Measurements from ENCODE around the gene RNF208.
A peak's percentile ranks its signal among the peaks of the same experiment; 100 is the strongest.
"Not testable (repeated sequence)": the region's sequence is repeated elsewhere in the genome, so short reads cannot be mapped to it uniquely, and the experiment has no call there.

Gene RNF208

DNA sequence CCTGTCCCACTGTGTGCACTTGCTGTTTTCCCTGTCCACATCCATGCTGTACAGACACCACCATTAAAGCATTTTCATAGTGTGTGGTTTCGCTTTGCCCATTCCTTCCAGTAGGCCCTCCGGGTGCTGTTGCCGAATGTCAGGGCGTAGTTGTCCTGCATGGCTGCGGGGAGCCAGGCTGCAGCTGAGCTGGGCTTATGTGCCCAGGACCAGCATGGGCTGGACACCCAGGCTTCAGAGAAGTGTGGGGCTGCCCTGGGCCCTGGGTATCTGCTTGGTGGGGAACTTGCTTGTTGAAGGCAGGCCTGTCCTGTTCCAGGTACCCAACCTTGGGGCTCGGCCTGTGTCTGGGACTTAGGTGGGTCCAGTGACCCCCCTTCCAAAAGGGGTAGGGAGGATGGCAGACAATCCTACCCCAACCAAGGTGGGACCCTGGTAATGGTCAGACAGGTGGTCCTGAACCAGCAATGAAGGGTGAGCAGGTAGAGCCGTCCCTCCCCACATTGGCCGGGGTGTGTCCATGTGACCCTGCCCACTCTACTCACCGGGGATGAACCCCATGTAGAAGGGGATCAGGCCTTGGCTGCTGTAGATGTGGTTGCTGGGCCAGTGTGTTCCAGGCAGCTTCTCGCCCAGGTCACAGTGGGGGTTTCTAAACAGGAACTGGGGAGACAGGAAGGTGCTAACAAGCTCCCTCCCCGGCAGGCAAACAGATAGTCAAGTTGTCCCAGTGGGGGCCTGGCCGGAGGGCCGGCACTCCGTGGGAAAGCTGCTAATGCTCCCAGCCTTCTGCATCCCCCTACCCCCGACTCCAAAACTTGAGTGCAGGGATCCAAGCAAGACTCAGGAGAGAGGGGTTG, 21.8 kb upstream of the RNF208 start:
- H3K27me3 ChIP-seq (ENCODE audit: control insufficient read depth in 1 of 2, insufficient read depth in 2 of 2, low read length in 2 of 2), result no peaks in the 10 kb centered on the region
- H3K27ac ChIP-seq (ENCODE audit: low read length), result no peak overlapping the region
- peaks cover 10 to 16% of the 10 kb centered on the region in 2 donors for H3K36me3 ChIP-seq (ENCODE audit: control insufficient read depth in 2 of 2, insufficient read depth in 2 of 2, low read length in 2 of 2)
- H3K9ac ChIP-seq (ENCODE audit: low read length in 2 of 2), result peak overlapping the region in 1 of 2 donors; percentile 21
- H3K9me3 ChIP-seq (ENCODE audit: control insufficient read depth in 2 of 2, low read length in 2 of 2), result no peaks in the 10 kb centered on the region
- H3K4me3 ChIP-seq (ENCODE audit: low read length in 2 of 2), result no peak overlapping the region
- H3K4me1 ChIP-seq (ENCODE audit: control insufficient read depth, insufficient read depth, low read length), result peaks cover 31% of the 10 kb centered on the region

DNA sequence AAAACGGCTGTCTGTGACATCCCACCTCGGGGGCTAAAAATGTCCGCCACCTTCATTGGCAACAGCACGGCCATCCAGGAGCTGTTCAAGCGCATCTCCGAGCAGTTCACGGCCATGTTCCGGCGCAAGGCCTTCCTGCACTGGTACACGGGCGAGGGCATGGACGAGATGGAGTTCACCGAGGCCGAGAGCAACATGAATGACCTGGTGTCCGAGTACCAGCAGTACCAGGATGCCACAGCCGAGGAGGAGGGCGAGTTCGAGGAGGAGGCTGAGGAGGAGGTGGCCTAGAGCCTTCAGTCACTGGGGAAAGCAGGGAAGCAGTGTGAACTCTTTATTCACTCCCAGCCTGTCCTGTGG, 21.2 kb upstream of the RNF208 start:
- H3K9me3 ChIP-seq (ENCODE audit: control insufficient read depth in 2 of 2, low read length in 2 of 2); H3K4me3 ChIP-seq (ENCODE audit: low read length in 2 of 2); H3K9ac ChIP-seq (ENCODE audit: low read length in 2 of 2); H3K27me3 ChIP-seq (ENCODE audit: control insufficient read depth in 1 of 2, insufficient read depth in 2 of 2, low read length in 2 of 2); H3K27ac ChIP-seq (ENCODE audit: low read length): not testable (repeated sequence)
- H3K4me1 ChIP-seq (ENCODE audit: control insufficient read depth, insufficient read depth, low read length), result peaks cover 37% of the 10 kb centered on the region
- H3K36me3 ChIP-seq (ENCODE audit: control insufficient read depth in 2 of 2, insufficient read depth in 2 of 2, low read length in 2 of 2), result peaks cover 10 to 16% of the 10 kb centered on the region in 2 donors

- H3K27ac ChIP-seq (ENCODE audit: low read length), result peak overlapping the region; percentile 75
Observed at GRCh38 chr9:137242269-137243203, 20.5 kb upstream of the RNF208 start.

GRCh38 chr9:137241490-137242268, 19.6 kb upstream of the RNF208 start:
- Histone ChIP-seq H3K36me3 (ENCODE audit: control insufficient read depth in 2 of 2, insufficient read depth in 2 of 2, low read length in 2 of 2) (peaks cover 10 to 16% of the 10 kb centered on the region in 2 donors), H3K27ac (ENCODE audit: low read length) (peak overlapping the region; percentile 75), H3K9me3 (ENCODE audit: control insufficient read depth in 2 of 2, low read length in 2 of 2) (no peaks in the 10 kb centered on the region), H3K27me3 (ENCODE audit: control insufficient read depth in 1 of 2, insufficient read depth in 2 of 2, low read length in 2 of 2) (no peaks in the 10 kb centered on the region), H3K9ac (ENCODE audit: low read length in 2 of 2) (peak overlapping the region; percentile 68 to 75), H3K4me3 (ENCODE audit: low read length in 2 of 2) (peak overlapping the region; percentile 79 to 84), H3K4me1 (ENCODE audit: control insufficient read depth, insufficient read depth, low read length) (peaks cover 46% of the 10 kb centered on the region)

More at GRCh38 chr9:137242269-137243203, 20.5 kb upstream of the RNF208 start:
- H3K27me3 ChIP-seq (ENCODE audit: control insufficient read depth in 1 of 2, insufficient read depth in 2 of 2, low read length in 2 of 2), result no peaks in the 10 kb centered on the region
- peak overlapping the region; percentile 68 to 75 for H3K9ac ChIP-seq (ENCODE audit: low read length in 2 of 2)
- peak overlapping the region; percentile 79 to 84 for H3K4me3 ChIP-seq (ENCODE audit: low read length in 2 of 2)
- H3K4me1 ChIP-seq (ENCODE audit: control insufficient read depth, insufficient read depth, low read length), result peaks cover 38% of the 10 kb centered on the region
- H3K36me3 ChIP-seq (ENCODE audit: control insufficient read depth in 2 of 2, insufficient read depth in 2 of 2, low read length in 2 of 2), result peaks cover 10 to 16% of the 10 kb centered on the region in 2 donors
- H3K9me3 ChIP-seq (ENCODE audit: control insufficient read depth in 2 of 2, low read length in 2 of 2), result no peaks in the 10 kb centered on the region

DNA sequence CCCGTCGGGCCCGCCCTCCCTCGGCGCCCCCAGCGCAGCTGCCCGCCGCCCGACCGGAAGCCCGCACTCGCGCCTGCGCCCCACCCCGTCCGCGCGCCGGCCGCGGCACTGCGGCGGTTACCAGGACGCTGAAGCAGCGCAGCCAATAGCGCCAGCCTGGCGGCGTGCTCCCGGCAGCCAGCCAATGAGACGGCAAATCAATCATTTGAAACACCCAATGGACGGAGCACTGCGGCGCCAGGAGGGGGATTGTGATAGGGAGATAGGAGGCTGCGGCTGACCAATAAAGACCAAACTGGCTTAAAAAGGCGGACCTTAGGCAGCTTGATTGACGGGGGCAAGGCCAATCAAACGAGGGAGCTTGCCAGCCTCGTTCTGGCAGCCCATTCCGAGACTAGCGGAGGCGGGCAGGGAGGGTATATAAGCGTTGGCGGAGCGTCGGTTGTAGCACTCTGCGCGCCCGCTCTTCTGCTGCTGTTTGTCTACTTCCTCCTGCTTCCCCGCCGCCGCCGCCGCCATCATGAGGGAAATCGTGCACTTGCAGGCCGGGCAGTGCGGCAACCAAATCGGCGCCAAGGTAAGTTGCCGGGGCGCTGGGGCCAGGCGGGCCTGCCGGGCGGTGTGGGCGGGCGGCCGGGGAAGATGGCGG, 18.9 kb upstream of the RNF208 start, which contains the start of gene TUBB4B:
Gene TUBB4B, plus strand, starts transcription at position 447 of the 649 bp plus-strand sequence. Its CDS starts 74 bp downstream, at position 521.
- Histone ChIP-seq H3K36me3 (ENCODE audit: control insufficient read depth in 2 of 2, insufficient read depth in 2 of 2, low read length in 2 of 2) (peaks cover 10 to 16% of the 10 kb centered on the region in 2 donors), H3K4me1 (ENCODE audit: control insufficient read depth, insufficient read depth, low read length) (peaks cover 53% of the 10 kb centered on the region), H3K9ac (ENCODE audit: low read length in 2 of 2) (peak within 1 kb of the TSS; percentile 71 to 75), H3K27ac (ENCODE audit: low read length) (peak within 1 kb of the TSS; percentile 88), H3K9me3 (ENCODE audit: control insufficient read depth in 2 of 2, low read length in 2 of 2) (no peaks in the 10 kb centered on the region), H3K27me3 (ENCODE audit: control insufficient read depth in 1 of 2, insufficient read depth in 2 of 2, low read length in 2 of 2) (no peaks in the 10 kb centered on the region), H3K4me3 (ENCODE audit: low read length in 2 of 2) (peak within 1 kb of the TSS; percentile 79 to 84)

GRCh38 chr9:137240318-137240840, 18.3 kb upstream of the RNF208 start:
- H3K36me3 ChIP-seq (ENCODE audit: control insufficient read depth in 2 of 2, insufficient read depth in 2 of 2, low read length in 2 of 2), result peaks cover 10 to 16% of the 10 kb centered on the region in 2 donors
- peak overlapping the region; percentile 88 for H3K27ac ChIP-seq (ENCODE audit: low read length)
- peak overlapping the region; percentile 66 to 71 for H3K9ac ChIP-seq (ENCODE audit: low read length in 2 of 2)
- peaks cover 57% of the 10 kb centered on the region for H3K4me1 ChIP-seq (ENCODE audit: control insufficient read depth, insufficient read depth, low read length)
- no peaks in the 10 kb centered on the region for H3K9me3 ChIP-seq (ENCODE audit: control insufficient read depth in 2 of 2, low read length in 2 of 2)
- peaks cover 0 to 2% of the 10 kb centered on the region in 2 donors for H3K27me3 ChIP-seq (ENCODE audit: control insufficient read depth in 1 of 2, insufficient read depth in 2 of 2, low read length in 2 of 2)
- H3K4me3 ChIP-seq (ENCODE audit: low read length in 2 of 2), result peak overlapping the region; percentile 69 to 84

DNA sequence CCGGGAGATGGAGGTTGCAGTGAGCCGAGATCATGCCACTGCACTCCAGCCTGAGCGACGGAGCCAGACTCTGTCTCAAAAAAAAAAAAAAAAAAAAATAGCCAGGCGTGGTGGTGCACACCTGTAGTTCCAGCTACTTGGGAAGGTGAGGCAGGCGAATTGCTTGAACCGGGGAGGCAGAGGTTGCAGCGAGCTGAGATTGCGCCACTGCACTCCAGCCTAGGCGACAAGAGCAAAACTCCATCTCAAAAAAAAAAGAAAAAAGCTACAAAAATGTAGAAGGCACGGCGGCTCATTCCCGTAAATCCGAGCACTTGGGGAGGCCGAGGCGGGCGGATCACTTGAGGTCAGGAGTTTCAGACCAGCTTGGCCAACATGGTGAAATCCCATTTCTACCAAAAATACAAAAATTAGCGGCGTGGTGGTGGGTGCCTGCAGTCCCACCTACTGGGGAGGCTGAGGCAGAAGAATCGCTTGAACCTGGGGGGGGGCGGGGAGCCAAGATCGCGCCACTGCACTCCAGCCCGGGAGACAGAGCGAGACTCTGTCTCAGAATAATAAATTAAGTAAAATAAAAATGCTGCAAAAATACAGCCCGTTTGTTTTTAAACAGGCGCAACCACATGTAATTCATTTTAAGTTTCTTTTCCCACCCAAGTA, 17.6 kb upstream of the RNF208 start:
- not testable (repeated sequence) for H3K27me3 ChIP-seq (ENCODE audit: control insufficient read depth in 1 of 2, insufficient read depth in 2 of 2, low read length in 2 of 2); H3K9me3 ChIP-seq (ENCODE audit: control insufficient read depth in 2 of 2, low read length in 2 of 2)
- H3K36me3 ChIP-seq (ENCODE audit: control insufficient read depth in 2 of 2, insufficient read depth in 2 of 2, low read length in 2 of 2), result peaks cover 10 to 16% of the 10 kb centered on the region in 2 donors
- H3K4me3 ChIP-seq (ENCODE audit: low read length in 2 of 2), result peak overlapping the region; percentile 69 to 84
- H3K27ac ChIP-seq (ENCODE audit: low read length), result peak overlapping the region; percentile 88
- peak overlapping the region; percentile 29 to 66 for H3K9ac ChIP-seq (ENCODE audit: low read length in 2 of 2)
- peaks cover 57% of the 10 kb centered on the region for H3K4me1 ChIP-seq (ENCODE audit: control insufficient read depth, insufficient read depth, low read length)

DNA sequence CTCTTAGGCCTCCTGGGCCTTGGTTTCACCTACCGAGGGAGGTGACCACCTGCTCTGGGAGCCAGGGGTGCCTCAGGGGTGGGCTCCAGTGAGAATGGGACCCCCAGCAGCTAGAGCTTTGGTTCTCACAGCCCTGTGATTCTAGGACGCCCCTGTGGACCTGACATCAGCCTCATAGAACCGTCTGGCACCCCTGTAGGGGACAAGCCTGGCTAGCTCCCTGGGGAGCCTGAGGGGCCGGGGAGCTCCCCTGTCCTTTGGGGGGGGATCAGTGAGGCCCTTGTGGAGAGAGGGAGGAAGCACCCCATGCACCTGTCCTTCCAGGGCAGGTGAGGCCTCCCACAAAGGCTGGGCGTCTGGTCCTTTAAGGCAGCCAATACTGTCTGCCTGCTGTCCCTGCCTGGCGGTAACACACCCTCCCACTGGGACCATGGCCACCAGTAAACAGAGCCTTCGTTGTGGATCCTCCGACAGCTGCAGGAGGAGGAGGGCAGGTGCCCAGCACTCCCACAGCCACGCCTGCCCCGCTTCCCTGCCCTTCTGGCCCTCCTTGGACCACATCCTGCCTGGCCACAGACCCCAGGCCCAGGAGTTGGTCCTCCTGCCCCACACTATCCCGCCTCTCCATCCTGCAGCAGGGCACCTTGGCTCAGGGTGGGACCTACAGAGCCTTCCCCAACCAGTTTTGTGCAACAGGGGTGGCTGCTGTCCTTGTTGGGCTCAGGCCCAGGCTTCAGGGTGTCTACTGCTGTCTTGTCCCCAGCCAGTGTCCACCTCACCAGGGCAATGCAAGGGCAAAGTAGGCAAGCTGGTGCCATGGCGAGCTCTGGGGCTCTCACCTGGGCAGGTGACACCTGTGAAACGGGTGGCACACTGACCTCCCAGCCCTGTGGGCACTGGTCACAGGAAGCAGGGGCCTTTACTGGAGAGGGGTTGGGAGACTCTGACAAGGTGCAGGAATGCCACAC, 16.0 kb upstream of the RNF208 start:
- Histone ChIP-seq H3K27me3 (ENCODE audit: control insufficient read depth in 1 of 2, insufficient read depth in 2 of 2, low read length in 2 of 2) (peaks cover 9 to 15% of the 10 kb centered on the region in 2 donors), H3K9me3 (ENCODE audit: control insufficient read depth in 2 of 2, low read length in 2 of 2) (no peaks in the 10 kb centered on the region), H3K9ac (ENCODE audit: low read length in 2 of 2) (no peak overlapping the region), H3K4me1 (ENCODE audit: control insufficient read depth, insufficient read depth, low read length) (peaks cover 47% of the 10 kb centered on the region), H3K4me3 (ENCODE audit: low read length in 2 of 2) (no peak overlapping the region), H3K27ac (ENCODE audit: low read length) (no peak overlapping the region), H3K36me3 (ENCODE audit: control insufficient read depth in 2 of 2, insufficient read depth in 2 of 2, low read length in 2 of 2) (peaks cover 6 to 10% of the 10 kb centered on the region in 2 donors)

Data from stomach smooth muscle (tissue), 2 donors.